Daoy (cell line): ENCODE measurements around the gene MRGPRX1. TPM values are rescaled to one million over a fixed set of nuclear protein-coding genes. Genes with fewer than 3 reads are reported as not detected.
"Not testable (repeated sequence)": the region's sequence is repeated elsewhere in the genome, so short reads cannot be mapped to it uniquely, and the experiment has no call there.

Experiments
- DNase-seq: peaks from one replicate; pipeline ENCODE4 v3.0.0-alpha.2; 2015; ENCODE audit warnings: low read depth
- total RNA-seq: library from RNA; depleted of rRNA; stranded (reverse); fragments of >200 nt; shearing (Covaris generic); gene quantifications from 2 replicates; pipeline ENCODE4 v1.2.3, GENCODE V29; 2014; rRNA removed

Gene MRGPRX1
- total RNA-seq = not detected in 2 replicates

GRCh38 chr11:18939314-18939713 is at the start of gene MRGPRX1:
TSS of gene MRGPRX1 (minus strand) at chr11:18939414. CDS start at chr11:18934784, 4,630 bp downstream.
- no peak for DNase-seq

- peak; percentile 75 for DNase-seq
Measured at GRCh38 chr11:18987454-18988231, 48.4 kb upstream of the MRGPRX1 start.

- peak; percentile 30 for DNase-seq
Measured at GRCh38 chr11:18986744-18987143, 47.5 kb upstream of the MRGPRX1 start.

- no peak for DNase-seq
Measured at GRCh38 chr11:18981897-18982296, 42.7 kb upstream of the MRGPRX1 start.

- DNase-seq = no peak
Measured at GRCh38 chr11:18974192-18974591, 35.0 kb upstream of the MRGPRX1 start.

DNA sequence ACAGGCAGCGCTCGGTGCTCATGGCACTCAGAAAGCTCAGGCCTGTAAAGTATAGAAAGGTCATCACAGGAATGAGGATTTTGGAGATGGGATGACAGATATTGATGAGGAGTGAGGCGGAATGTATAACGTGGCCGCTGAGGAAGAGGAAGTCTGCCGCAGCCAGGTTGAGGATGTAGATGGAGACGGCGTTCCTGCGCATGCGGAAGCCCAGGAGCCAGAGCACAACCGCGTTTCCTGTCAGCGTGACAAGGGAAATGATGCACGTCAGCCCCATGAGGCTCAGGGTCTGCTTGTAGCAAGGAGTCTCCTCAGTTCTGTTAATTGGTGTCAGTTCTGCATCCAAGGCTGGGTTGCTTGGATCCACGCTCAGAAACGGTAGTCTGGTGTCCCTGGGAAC is 33.1 kb upstream of the MRGPRX1 start:
- peak; percentile 6 for DNase-seq

GRCh38 chr11:18969720-18970119 is 30.5 kb upstream of the MRGPRX1 start:
- DNase-seq = no peak

DNA sequence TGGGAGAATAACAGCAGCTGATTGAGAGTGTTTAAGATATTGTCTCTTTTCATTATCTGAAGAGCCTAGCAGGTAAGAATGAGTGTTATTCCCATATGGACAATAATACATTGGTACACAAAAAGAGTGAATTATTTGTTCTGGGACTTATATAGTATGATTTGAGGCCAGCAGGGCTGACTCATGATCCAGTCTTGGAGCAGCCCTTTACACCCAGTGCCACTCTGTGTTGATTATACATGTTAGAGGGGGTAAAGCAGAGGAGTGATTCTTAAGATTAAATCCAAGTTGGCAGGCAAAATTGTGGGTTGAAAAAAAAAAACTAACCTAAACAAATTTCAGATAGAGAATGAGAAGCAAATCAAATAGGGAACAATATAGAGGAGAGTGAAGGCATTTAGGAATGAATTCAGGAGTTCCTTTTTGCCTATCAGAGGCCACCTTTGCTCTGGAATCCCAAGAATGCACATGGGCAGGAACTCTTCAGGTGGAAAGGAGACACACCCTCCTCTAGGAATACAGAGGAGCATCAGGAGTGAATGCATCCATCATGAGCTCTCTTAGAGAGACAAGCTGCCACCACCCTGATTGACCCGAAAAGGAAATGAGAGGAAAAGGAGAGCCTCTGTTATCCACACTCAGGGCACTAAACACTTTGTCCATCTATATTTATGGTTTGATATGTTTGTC is 19.2 kb upstream of the MRGPRX1 start:
- DNase-seq = no peak

DNA sequence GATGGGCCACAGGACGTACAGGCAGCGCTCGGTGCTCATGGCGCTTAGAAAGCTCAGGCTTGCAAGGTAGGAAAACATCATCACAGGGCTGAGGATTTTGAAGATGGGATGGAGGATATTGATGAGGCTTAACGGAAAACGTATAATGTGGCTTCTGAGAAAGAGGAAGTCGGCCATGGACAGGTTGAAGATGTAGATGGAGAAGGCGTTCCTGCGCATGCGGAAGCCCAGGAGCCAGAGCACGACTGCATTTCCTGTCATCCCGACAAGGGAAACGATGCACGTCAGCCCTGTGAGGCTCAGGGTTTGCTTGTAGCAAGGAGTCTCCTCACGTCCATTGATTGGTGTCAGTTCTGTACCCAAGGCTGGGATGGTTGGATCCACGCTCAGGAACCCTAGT is 17.4 kb upstream of the MRGPRX1 start:
- no peak for DNase-seq

GRCh38 chr11:18936002-18936673 is 3.1 kb downstream of the MRGPRX1 start:
- DNase-seq = no peak

- peak; percentile 40 for DNase-seq
Measured at GRCh38 chr11:18934195-18934814, 4.9 kb downstream of the MRGPRX1 start.

- DNase-seq = no peak
Measured at GRCh38 chr11:18927550-18928322, 11.5 kb downstream of the MRGPRX1 start.

- DNase-seq = not testable (repeated sequence)
Measured at GRCh38 chr11:18925426-18925825, 13.8 kb downstream of the MRGPRX1 start.

GRCh38 chr11:18912883-18913282 is 26.3 kb downstream of the MRGPRX1 start:
- no peak for DNase-seq

DNA sequence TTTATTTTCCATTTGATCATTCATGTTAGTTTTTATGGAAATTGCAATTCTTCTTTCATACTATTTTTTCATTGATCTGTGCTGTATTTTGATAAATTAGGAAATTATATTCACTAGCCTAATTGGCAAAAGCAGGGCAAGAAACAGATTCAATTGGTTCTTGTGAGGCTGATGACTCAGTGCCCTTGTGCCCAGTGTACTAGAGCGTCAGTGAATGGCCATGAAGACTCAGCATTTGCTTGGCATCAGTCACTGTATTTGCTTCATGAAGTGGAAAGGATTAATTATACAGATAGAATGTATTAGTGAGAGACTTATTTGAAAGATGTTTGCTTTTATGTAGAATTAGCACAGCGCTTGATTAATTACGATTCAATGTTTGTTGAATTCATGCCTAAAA is 31.8 kb downstream of the MRGPRX1 start:
- DNase-seq = peak; percentile 28

- not testable (repeated sequence) for DNase-seq
Measured at GRCh38 chr11:18900637-18901036, 38.6 kb downstream of the MRGPRX1 start.

GRCh38 chr11:18900151-18900611 is 39.0 kb downstream of the MRGPRX1 start:
- DNase-seq = not testable (repeated sequence)

DNA sequence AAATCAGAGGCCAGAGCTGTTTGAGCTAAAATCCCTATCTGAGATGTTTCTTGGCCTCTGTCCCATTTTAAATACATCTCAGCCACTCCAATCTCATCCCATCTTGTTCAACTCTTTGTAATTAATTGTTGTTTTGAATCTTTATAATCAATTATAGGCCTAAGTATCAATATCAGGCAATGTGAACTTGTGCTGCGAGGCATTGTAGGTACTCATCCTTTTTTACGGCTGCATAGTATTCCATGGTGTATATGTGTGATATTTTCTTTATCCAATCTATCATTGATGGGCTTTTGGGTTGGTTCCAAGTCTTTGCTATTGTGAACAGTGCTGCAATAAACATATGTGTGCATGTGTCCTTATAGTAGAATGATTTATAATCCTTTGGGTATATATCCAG is 47.5 kb downstream of the MRGPRX1 start:
- DNase-seq = not testable (repeated sequence)

- DNase-seq = no peak
Measured at GRCh38 chr11:18890615-18891014, 48.6 kb downstream of the MRGPRX1 start.
